Limb (tissue), 2 donors: ENCODE results near the gene STMN3.

Experiments used
- DNase-seq, 2 donors: peaks; one replicate each; pipeline ENCODE4 v3.0.0-alpha.2; 2016; ENCODE audit errors: extremely low spot score in 2 of 2

The STMN3 gene

GRCh38 chr20:63590218-63591146 is 62.7 kb downstream of the STMN3 start:
- DNase-seq: no peak
